SK-N-MC (cell line): ENCODE results near the gene KCNH1.

Source experiments
- EZH2 ChIP-seq: fragments of 200-600 bp; sonication (generic); IDR thresholded peaks from one replicate; pipeline ENCODE4 v1.6.1; 2017; ENCODE audit warnings: antibody characterized with exemption
- FOXP2 ChIP-seq: optimal IDR thresholded peaks from 2 replicates; pipeline ENCODE3; 2011; ENCODE audit warnings: mild to moderate bottlenecking, moderate library complexity; ENCODE audit not compliant: insufficient read depth; ENCODE audit errors: extremely low read length, control extremely low read depth
- POLR2AphosphoS5 ChIP-seq: IDR thresholded peaks from 2 replicates; pipeline ENCODE4 v1.6.1; 2012; ENCODE audit warnings: mild to moderate bottlenecking, low read depth, low read length, borderline replicate concordance

DNA sequence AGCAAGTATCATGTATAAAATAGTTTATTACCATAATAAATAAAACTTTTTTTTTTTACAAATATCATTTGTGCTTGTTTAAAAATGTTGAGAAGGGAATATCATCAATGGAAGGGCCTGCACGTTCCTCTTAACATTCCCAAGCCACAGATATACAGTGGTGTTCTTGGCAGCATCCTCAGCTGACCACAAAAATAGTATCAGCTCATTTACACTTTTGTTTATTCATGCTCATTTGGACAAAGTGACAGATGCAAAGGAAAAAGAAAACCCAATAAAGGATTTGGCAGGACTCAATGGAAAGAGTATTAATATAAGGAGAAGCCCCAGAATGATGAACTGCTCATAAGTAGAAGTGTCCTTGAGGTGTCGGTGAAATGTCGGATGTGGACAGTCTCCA, 455.6 kb downstream of the KCNH1 start:
- no peak for TF ChIP-seq POLR2AphosphoS5
- no peak for TF ChIP-seq EZH2
- no peak for TF ChIP-seq FOXP2
